GM12873 (cell line): Measurements from ENCODE around the gene EFCAB6.

Source experiments
- CTCF ChIP-seq: IDR thresholded peaks from 2 replicates; pipeline ENCODE4 v1.5.1; 2012; ENCODE audit warnings: low read depth, mild to moderate bottlenecking, moderate library complexity, low read length, control low read depth; ENCODE audit not compliant: insufficient read depth; ENCODE audit errors: missing control alignments

Gene EFCAB6

DNA sequence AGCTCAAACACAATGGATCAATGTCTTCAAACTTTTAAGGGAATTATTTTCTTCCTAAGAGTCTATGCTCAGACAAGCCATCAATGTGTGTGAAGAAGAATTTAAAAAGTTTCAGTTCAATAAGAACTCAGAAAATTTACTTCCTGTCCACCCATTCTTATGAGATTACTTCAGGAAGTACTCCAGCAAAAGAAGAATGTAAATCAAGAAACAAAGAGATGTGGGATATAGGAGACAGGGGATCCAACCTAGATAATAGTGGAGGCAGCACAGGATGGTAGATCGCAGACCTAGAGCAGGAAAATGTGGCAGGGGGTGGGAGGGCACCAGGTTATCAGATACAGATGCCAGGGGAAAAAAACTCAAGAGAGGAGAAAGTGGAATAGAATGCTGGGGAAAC is 229.7 kb downstream of the EFCAB6 start:
- TF ChIP-seq CTCF: no peak

GRCh38 chr22:43580271-43580750 is 231.8 kb downstream of the EFCAB6 start:
- no peak for TF ChIP-seq CTCF

DNA sequence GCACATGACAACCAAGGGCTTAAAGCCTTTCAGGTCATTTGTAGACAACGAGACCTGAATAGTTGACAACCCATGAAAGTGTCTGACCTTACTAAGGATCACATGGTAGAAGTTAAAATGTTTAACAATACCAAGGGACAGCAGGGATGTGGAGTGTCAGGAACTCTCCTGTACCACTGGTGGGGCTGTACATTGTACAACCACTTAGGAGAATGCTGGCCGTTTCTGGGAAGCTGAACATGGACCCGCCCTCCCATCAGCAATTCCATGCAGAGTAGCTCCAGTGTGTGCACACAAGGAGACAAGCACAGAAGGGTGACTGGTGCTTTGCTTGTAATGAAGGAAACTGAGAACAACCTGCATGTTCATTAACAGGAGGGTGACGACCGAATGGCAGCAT is 237.4 kb downstream of the EFCAB6 start:
- no peak for TF ChIP-seq CTCF

DNA sequence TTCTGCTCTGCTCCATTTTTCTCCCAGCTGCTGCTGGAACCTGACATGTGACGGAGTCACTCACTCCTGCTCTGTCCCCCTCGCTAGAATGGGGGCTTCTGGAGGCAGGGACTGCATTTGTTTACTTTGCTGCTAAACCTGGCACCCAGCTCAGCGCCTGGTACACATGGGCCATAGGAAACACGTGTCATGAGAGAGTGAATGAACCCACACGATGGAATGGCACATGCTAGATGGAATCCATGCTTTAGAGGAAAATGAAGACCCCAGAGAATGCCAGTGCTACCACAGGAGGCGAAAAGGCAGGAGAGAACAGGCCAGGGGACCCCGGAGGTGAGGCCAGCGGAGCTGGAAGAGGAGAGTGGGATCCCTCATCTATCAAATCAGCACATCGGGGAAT is 239.4 kb downstream of the EFCAB6 start:
- TF ChIP-seq CTCF: no peak

DNA sequence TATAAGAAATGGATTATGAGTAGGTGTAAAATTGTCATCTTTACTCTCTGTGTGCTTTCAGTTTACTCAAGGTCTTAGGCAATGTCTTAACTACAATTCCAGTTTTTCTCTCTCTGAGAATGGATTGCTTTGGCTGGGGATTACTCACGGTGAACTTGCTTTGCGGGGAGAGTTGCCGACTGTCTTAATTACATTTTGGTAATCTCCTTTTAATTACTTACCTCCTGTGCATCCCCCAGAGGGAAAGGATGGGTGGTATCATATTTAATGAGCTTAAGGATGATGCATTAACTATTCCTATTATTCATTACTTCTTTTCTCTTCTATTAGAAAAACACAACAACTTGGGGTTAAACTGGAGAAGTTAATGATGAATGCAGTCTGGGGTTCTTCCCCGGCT is 240.9 kb downstream of the EFCAB6 start:
- TF ChIP-seq CTCF: no peak

DNA sequence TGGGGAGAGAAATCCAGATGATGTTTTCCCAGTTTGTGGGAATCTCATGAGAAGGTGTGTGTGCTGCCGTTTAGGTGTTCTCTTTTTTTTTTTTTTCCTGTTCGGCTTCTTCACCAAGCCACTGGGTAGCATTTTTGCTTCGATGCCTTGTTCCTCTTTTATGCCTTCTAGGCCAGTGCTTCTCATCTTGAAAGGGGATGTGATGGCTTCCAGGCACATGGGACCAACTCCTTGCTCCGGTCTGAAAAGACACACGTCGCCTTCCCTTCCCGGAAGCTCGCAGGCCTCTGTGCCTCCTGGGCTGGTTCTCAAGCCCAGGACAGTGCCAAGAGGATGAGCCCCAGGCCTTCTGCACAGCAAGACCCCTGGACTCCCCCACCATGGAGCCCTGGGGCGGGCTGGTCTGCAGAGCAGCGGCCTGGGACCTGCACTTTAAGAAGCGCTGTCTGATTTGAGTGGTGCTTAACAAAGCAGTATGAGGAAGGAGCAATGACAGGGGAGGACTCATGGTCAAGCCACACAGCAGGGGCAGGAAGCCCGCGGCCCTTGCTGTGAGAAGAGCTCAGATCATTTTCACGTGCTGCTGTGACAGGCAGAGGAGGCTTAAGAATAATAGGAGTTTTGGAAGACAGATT is 241.5 kb downstream of the EFCAB6 start:
- no peak for TF ChIP-seq CTCF

GRCh38 chr22:43569111-43569510 is 243.0 kb downstream of the EFCAB6 start:
- no peak for TF ChIP-seq CTCF
